Testis (tissue), 2 donors: ENCODE data around the gene C1S.

Source experiments
- POLR2A ChIP-seq: fragments of 450-650 bp; IDR thresholded peaks from one replicate; pipeline ENCODE4 v1.6.1; 2017; ENCODE audit warnings: antibody characterized with exemption, mild to moderate bottlenecking, moderate library complexity
- TF ChIP-seq, protein P1 (sequence below), 3 experiments: fragments of 450-650 bp in 2 of 3; fragments of 200-600 bp in 1 of 3; sonication (generic) in 1 of 3; IDR thresholded peaks; one replicate each; pipeline ENCODE4 v1.5.1; 2016 to 2019; ENCODE audit warnings: antibody characterized with exemption in 3 of 3, mild to moderate bottlenecking in 2 of 3, moderate library complexity in 1 of 3

DNA sequence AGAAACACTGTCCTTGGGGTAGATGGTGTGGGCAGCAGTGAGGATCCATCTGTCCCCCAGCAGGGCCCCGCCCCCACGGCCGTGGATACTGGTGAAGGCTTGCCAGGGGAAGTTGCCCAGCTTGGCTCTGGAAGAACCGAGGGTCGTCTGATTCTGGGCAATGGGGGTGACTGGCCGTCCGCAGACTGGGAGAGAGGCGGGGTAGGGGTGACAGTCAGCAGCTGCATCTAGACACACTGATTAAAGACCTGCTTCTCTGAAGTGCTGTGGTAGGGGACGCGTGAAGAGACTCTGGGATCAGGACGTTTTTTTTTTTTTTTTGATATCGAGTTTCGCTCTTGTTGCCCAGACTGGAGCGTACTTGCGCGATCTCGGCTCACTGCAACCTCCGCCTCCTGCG lies 36.5 kb downstream of the C1S start:
- TF ChIP-seq, protein P1, sequence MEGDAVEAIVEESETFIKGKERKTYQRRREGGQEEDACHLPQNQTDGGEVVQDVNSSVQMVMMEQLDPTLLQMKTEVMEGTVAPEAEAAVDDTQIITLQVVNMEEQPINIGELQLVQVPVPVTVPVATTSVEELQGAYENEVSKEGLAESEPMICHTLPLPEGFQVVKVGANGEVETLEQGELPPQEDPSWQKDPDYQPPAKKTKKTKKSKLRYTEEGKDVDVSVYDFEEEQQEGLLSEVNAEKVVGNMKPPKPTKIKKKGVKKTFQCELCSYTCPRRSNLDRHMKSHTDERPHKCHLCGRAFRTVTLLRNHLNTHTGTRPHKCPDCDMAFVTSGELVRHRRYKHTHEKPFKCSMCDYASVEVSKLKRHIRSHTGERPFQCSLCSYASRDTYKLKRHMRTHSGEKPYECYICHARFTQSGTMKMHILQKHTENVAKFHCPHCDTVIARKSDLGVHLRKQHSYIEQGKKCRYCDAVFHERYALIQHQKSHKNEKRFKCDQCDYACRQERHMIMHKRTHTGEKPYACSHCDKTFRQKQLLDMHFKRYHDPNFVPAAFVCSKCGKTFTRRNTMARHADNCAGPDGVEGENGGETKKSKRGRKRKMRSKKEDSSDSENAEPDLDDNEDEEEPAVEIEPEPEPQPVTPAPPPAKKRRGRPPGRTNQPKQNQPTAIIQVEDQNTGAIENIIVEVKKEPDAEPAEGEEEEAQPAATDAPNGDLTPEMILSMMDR (IDR thresholded peaks at IDR 0.05), result no peak
- TF ChIP-seq POLR2A, result no peak
